T-cell (primary cell): ENCODE results near the gene SIPA1L3. TPM values are rescaled to one million over a fixed set of nuclear protein-coding genes. Genes with fewer than 3 reads are reported as not detected.

ENCODE experiments used
- ATAC-seq, 4 experiments: fragments of 200-7000 bp in 3 of 4; fragments of 150-1000 bp in 1 of 4; cut with Tn5 transposase; replicated peaks in 1 of 4; 1 replicate in 3 of 4; 2 replicates in 1 of 4; pipeline ENCODE4 v1.10.0; 2021; ENCODE audit warnings: moderate library complexity in 3 of 4, mild to moderate bottlenecking in 2 of 4, moderate number of reproducible peaks in 1 of 4
- CTCF ChIA-PET, 2 donors: fragments of 300-600 bp; sonication (Branson Sonifier 250); formaldehyde crosslinking; loops; one replicate each; lab custom pipeline; 2022; ENCODE audit warnings: antibody characterized with exemption in 2 of 2; lab: Charles Lee
- POLR2A ChIA-PET, 2 donors: fragments of 300-600 bp; sonication (Branson Sonifier 250); formaldehyde crosslinking; loops; one replicate each; lab custom pipeline; 2022; ENCODE audit warnings: antibody characterized with exemption in 2 of 2; lab: Charles Lee
- DNase-seq, 35 experiments: peaks; one replicate each; pipeline versions ENCODE4 v3.0.0 to v3.0.0-alpha.2; 2013 to 2023
- H3K27ac ChIP-seq: one replicate; pipeline ENCODE4 v1.5.1; 2013; ENCODE audit warnings: low read length
- H3K27me3 ChIP-seq, 2 experiments: replicated peaks in 1 of 2; 1 replicate in 1 of 2; 2 replicates in 1 of 2; pipeline versions ENCODE4 v1.6.1 to v1.7.0; 2013; ENCODE audit warnings: low read length in 1 of 2, mixed read lengths in 1 of 2; ENCODE audit not compliant: control insufficient read depth in 2 of 2, insufficient read depth in 2 of 2; ENCODE audit errors: extremely low read depth in 1 of 2
- H3K36me3 ChIP-seq, 2 donors: 1 replicate in 1 of 2; 2 replicates in 1 of 2; pipeline versions ENCODE4 v1.6.1 to v1.7.0; 2013; ENCODE audit warnings: low read length in 1 of 2; ENCODE audit not compliant: control insufficient read depth in 2 of 2, insufficient read depth in 1 of 2; ENCODE audit errors: extremely low read depth in 1 of 2
- H3K4me1 ChIP-seq, 2 experiments: 1 replicate in 1 of 2; 2 replicates in 1 of 2; pipeline versions ENCODE4 v1.6.1 to v1.7.0; 2013; ENCODE audit warnings: low read length in 2 of 2, mixed read lengths in 1 of 2; ENCODE audit not compliant: insufficient read depth in 2 of 2, control insufficient read depth in 1 of 2; ENCODE audit errors: extremely low read depth in 1 of 2
- H3K4me3 ChIP-seq, 2 donors: 1 replicate in 1 of 2; 2 replicates in 1 of 2; pipeline versions ENCODE4 v1.5.1 to v1.7.0; 2013; ENCODE audit warnings: mild to moderate bottlenecking in 2 of 2, low read length in 1 of 2, moderate library complexity in 1 of 2; ENCODE audit not compliant: control insufficient read depth in 1 of 2; ENCODE audit errors: extremely low read depth in 1 of 2
- H3K9me3 ChIP-seq: 2 replicates; pipeline ENCODE4 v1.7.0; 2013
- H3K27ac Mint-ChIP-seq, 2 donors: one replicate each; pipeline ENCODE4 v1.8.0; 2020 to 2021; ENCODE audit warnings: mild to moderate bottlenecking in 2 of 2, mixed read lengths in 2 of 2
- H3K27me3 Mint-ChIP-seq, 2 donors: one replicate each; pipeline ENCODE4 v1.8.0; 2021 to 2022; ENCODE audit warnings: mixed read lengths in 2 of 2
- H3K36me3 Mint-ChIP-seq: one replicate; pipeline ENCODE4 v1.8.0; 2021; ENCODE audit warnings: mixed read lengths
- H3K4me1 Mint-ChIP-seq, 3 donors: one replicate each; pipeline ENCODE4 v1.8.0; 2020 to 2022; ENCODE audit warnings: mixed read lengths in 3 of 3, mild to moderate bottlenecking in 1 of 3
- H3K4me3 Mint-ChIP-seq, 3 donors: one replicate each; pipeline ENCODE4 v1.8.0; 2020 to 2022; ENCODE audit warnings: mild to moderate bottlenecking in 3 of 3, mixed read lengths in 3 of 3, moderate library complexity in 3 of 3
- H3K9me3 Mint-ChIP-seq, 3 donors: one replicate each; pipeline ENCODE4 v1.8.0; 2020 to 2022; ENCODE audit warnings: mixed read lengths in 3 of 3
- WGBS: methylation state at CpG from one replicate; pipeline ENCODE4 v1.1.5; 2013; ENCODE audit warnings: missing lambda C conversion rate; ENCODE audit not compliant: insufficient coverage; 5-methylcytosine and 5-hydroxymethylcytosine counted together
- total RNA-seq, 35 experiments: library from RNA in 6 of 35; stranded (reverse) in 6 of 35; fragments of 120-200 nt in 1 of 35; gene quantifications; one replicate each; pipeline versions ENCODE4 v1.2.1 to v1.2.4 and lab custom pipeline; 2013 to 2026

Gene SIPA1L3
- total RNA-seq, 5 donors from 2014 or later (not counting 1 experiment from before 2014, with no cell fraction given) = 26.2 to 40.6 (median 35.5) TPM

DNA sequence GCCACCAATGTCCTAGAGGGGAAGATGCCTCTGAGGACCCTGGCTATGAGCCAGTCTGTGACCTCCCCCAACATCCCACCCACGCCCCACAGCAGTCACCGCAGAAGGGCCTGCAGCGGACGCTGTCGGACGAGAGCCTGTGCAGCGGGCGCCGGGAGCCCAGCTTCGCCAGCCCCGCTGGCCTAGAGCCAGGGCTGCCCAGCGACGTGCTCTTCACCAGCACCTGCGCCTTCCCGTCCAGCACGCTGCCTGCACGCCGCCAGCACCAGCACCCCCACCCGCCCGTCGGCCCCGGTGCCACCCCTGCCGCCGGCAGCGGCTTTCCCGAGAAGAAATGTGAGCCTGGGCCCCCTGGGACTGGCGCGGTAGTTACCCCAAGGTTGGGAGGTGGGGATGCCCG is 286.4 kb downstream of the SIPA1L3 start:
- H3K4me1 ChIP-seq = no peaks in the 10 kb centered on the region
- Mint-ChIP-seq H3K4me1 (peaks cover 0 to 4% (median 0%) of the 10 kb centered on the region in 3 donors), H3K9me3 (peaks cover 0 to 6% (median 0%) of the 10 kb centered on the region in 3 donors), H3K4me3 (no peak overlapping the region), H3K27ac (no peak overlapping the region), H3K27me3 (no peaks in the 10 kb centered on the region), H3K36me3 (peaks cover 55% of the 10 kb centered on the region)
- no peaks in the 10 kb centered on the region for H3K27me3 ChIP-seq
- WGBS = 93% methylated on average over 25 of the region's 29 CpGs
- ATAC-seq (no peak), DNase-seq (no peak)
- H3K36me3 ChIP-seq = peaks cover 0 to 2% of the 10 kb centered on the region in 2 donors
- H3K4me3 ChIP-seq = no peak overlapping the region
- H3K9me3 ChIP-seq = no peaks in the 10 kb centered on the region
- CTCF ChIA-PET = interaction anchor here in 1 of 2 donors (0.6 kb wide), 1 partner anchor 339 kb away, joined by 3 read pairs; no protein-coding TSS in a partner anchor
- POLR2A ChIA-PET = no interaction called here
- no peak overlapping the region for H3K27ac ChIP-seq

GRCh38 chr19:38194061-38194701 is 287.2 kb downstream of the SIPA1L3 start:
- no peaks in the 10 kb centered on the region for H3K4me1 ChIP-seq
- H3K4me3 ChIP-seq = no peak overlapping the region
- Mint-ChIP-seq H3K4me1 (peaks cover 0 to 4% (median 0%) of the 10 kb centered on the region in 3 donors), H3K27ac (no peak overlapping the region), H3K36me3 (peaks cover 51% of the 10 kb centered on the region), H3K4me3 (no peak overlapping the region), H3K27me3 (no peaks in the 10 kb centered on the region), H3K9me3 (peaks cover 0 to 6% (median 0%) of the 10 kb centered on the region in 3 donors)
- H3K36me3 ChIP-seq = peaks cover 0 to 2% of the 10 kb centered on the region in 2 donors
- DNase-seq (no peak), ATAC-seq (no peak)
- no peaks in the 10 kb centered on the region for H3K27me3 ChIP-seq
- no peak overlapping the region for H3K27ac ChIP-seq
- 76% methylated on average over 12 of the region's 13 CpGs for WGBS
- H3K9me3 ChIP-seq = no peaks in the 10 kb centered on the region
- CTCF ChIA-PET = no interaction called here
- POLR2A ChIA-PET = no interaction called here

GRCh38 chr19:38195237-38195636 is 288.2 kb downstream of the SIPA1L3 start:
- H3K27ac Mint-ChIP-seq = no peak overlapping the region
- Histone ChIP-seq H3K27ac (no peak overlapping the region), H3K9me3 (no peaks in the 10 kb centered on the region), H3K36me3 (peaks cover 0 to 2% of the 10 kb centered on the region in 2 donors), H3K4me1 (no peaks in the 10 kb centered on the region), H3K4me3 (no peak overlapping the region), H3K27me3 (no peaks in the 10 kb centered on the region)
- ChIA-PET CTCF (no interaction called here), POLR2A (interaction anchor here in 1 of 2 donors (0.6 kb wide), 1 partner anchor 290 kb away, joined by 5 read pairs; no protein-coding TSS in a partner anchor)
- H3K4me1 Mint-ChIP-seq = peaks cover 0 to 4% (median 0%) of the 10 kb centered on the region in 3 donors
- peaks cover 0 to 6% (median 0%) of the 10 kb centered on the region in 3 donors for H3K9me3 Mint-ChIP-seq
- DNase-seq (no peak), ATAC-seq (no peak)
- 89% methylated on average over 8 of the region's 10 CpGs for WGBS
- peaks cover 49% of the 10 kb centered on the region for H3K36me3 Mint-ChIP-seq
- H3K4me3 Mint-ChIP-seq = no peak overlapping the region
- no peaks in the 10 kb centered on the region for H3K27me3 Mint-ChIP-seq

GRCh38 chr19:38196245-38196837 is 289.3 kb downstream of the SIPA1L3 start:
- Histone ChIP-seq H3K27me3 (no peaks in the 10 kb centered on the region), H3K4me1 (no peaks in the 10 kb centered on the region), H3K36me3 (peaks cover 0 to 2% of the 10 kb centered on the region in 2 donors), H3K4me3 (no peak overlapping the region), H3K27ac (no peak overlapping the region), H3K9me3 (no peaks in the 10 kb centered on the region)
- ChIA-PET CTCF (no interaction called here), POLR2A (no interaction called here)
- peaks cover 0 to 4% (median 0%) of the 10 kb centered on the region in 3 donors for H3K4me1 Mint-ChIP-seq
- H3K27me3 Mint-ChIP-seq = no peaks in the 10 kb centered on the region
- 92% methylated on average over 8 of the region's 13 CpGs for WGBS
- peaks cover 48% of the 10 kb centered on the region for H3K36me3 Mint-ChIP-seq
- ATAC-seq = no peak
- H3K9me3 Mint-ChIP-seq = peaks cover 0 to 6% (median 0%) of the 10 kb centered on the region in 3 donors
- no peak for DNase-seq
- H3K4me3 Mint-ChIP-seq = no peak overlapping the region
- H3K27ac Mint-ChIP-seq = no peak overlapping the region

DNA sequence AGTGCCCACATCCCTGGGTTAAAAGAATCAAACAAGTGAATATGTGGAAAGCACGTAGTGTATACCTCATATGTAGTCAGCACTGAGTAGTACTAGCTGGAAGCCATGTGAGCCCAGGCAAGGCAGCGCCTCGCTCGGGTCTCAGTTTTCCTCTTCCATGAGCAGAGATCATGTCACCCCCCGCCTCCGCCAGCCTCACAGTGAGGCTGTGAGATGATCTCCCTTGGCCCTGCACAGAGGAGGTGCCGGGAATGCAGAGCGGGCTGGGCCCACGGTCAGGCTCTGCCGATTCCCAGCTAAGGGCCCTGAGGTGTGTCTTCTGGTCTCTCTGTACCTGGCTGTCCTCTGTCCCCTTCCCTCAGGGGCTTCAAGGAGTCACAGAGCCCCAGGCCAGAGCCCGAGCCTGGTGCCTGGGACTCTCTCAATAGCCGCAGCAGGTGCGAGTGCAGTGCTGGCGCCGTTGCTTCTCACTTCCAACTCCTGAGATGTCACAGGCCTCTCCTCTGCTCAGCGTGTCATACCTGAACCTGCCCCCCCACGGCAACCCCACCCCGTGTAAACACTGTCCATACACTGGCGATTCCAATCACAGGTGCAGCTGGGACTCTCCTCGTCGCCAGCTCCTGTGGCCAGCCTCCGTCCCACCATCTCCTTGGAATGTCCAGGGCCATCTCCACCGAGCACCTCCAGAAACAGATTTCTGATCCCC is 290.1 kb downstream of the SIPA1L3 start:
- peaks cover 0 to 6% (median 0%) of the 10 kb centered on the region in 3 donors for H3K9me3 Mint-ChIP-seq
- no peaks in the 10 kb centered on the region for H3K27me3 ChIP-seq
- DNase-seq (no peak), ATAC-seq (peak in 1 of 4 experiments; percentile 12)
- CTCF ChIA-PET = no interaction called here
- H3K36me3 ChIP-seq = peaks cover 0 to 2% of the 10 kb centered on the region in 2 donors
- no peaks in the 10 kb centered on the region for H3K4me1 ChIP-seq
- H3K4me1 Mint-ChIP-seq = peaks cover 0 to 4% (median 0%) of the 10 kb centered on the region in 3 donors
- no peak overlapping the region for H3K4me3 Mint-ChIP-seq
- no peak overlapping the region for H3K4me3 ChIP-seq
- POLR2A ChIA-PET = no interaction called here
- 95% methylated on average over 22 of the region's 23 CpGs for WGBS
- no peaks in the 10 kb centered on the region for H3K27me3 Mint-ChIP-seq
- H3K36me3 Mint-ChIP-seq = peaks cover 51% of the 10 kb centered on the region
- no peak overlapping the region for H3K27ac ChIP-seq
- no peak overlapping the region for H3K27ac Mint-ChIP-seq
- no peaks in the 10 kb centered on the region for H3K9me3 ChIP-seq

- DNase-seq (no peak), ATAC-seq (no peak)
- no peak overlapping the region for H3K4me3 ChIP-seq
- Mint-ChIP-seq H3K27me3 (no peaks in the 10 kb centered on the region), H3K4me3 (no peak overlapping the region), H3K36me3 (peaks cover 54% of the 10 kb centered on the region), H3K27ac (no peak overlapping the region), H3K9me3 (peaks cover 0 to 6% (median 0%) of the 10 kb centered on the region in 3 donors), H3K4me1 (peaks cover 0 to 4% (median 0%) of the 10 kb centered on the region in 3 donors)
- H3K27ac ChIP-seq = no peak overlapping the region
- 97% methylated on average over 24 of the region's 25 CpGs for WGBS
- peaks cover 0 to 7% of the 10 kb centered on the region in 2 donors for H3K36me3 ChIP-seq
- no peaks in the 10 kb centered on the region for H3K4me1 ChIP-seq
- no peaks in the 10 kb centered on the region for H3K9me3 ChIP-seq
- CTCF ChIA-PET = no interaction called here
- H3K27me3 ChIP-seq = no peaks in the 10 kb centered on the region
- POLR2A ChIA-PET = no interaction called here
Measured at GRCh38 chr19:38197937-38198704, 291.1 kb downstream of the SIPA1L3 start.
